H1 (cell line): ENCODE results near the gene BRICD5. TPM values are rescaled to one million over a fixed set of nuclear protein-coding genes. Genes with fewer than 3 reads are reported as not detected.

Experiments used
- CHD1 ChIP-seq: IDR thresholded peaks from 2 replicates; pipeline ENCODE4 v1.6.1; 2012; ENCODE audit warnings: low read depth, low read length, improper control_type of control experiment
- CHD7 ChIP-seq: fragments of 300-600 bp; sonication (generic); IDR thresholded peaks from 2 replicates; pipeline ENCODE4 v1.7.1; 2012; ENCODE audit warnings: low read length, moderate library complexity, mild to moderate bottlenecking, inconsistent platforms; ENCODE audit not compliant: insufficient replicate concordance
- EZH2 ChIP-seq: fragments of 200-600 bp; sonication (generic); IDR thresholded peaks from 2 replicates; pipeline ENCODE4 v1.7.1; 2012; ENCODE audit warnings: low read depth, mild to moderate bottlenecking, moderate library complexity, low read length, inconsistent platforms; ENCODE audit not compliant: severe bottlenecking
- FOSL1 ChIP-seq: IDR thresholded peaks from 2 replicates; pipeline ENCODE4 v1.6.1; 2011; ENCODE audit warnings: mild to moderate bottlenecking, low read depth, low read length, moderate library complexity; ENCODE audit not compliant: insufficient read depth
- HDAC2 ChIP-seq, 2 experiments: fragments of 300-600 bp in 1 of 2; sonication (generic) in 1 of 2; IDR thresholded peaks; 2 replicates each; pipeline ENCODE4 v1.6.1; 2011 to 2012; ENCODE audit warnings: low read depth in 2 of 2, low read length in 2 of 2, mild to moderate bottlenecking in 2 of 2, moderate library complexity in 2 of 2, borderline replicate concordance in 1 of 2, inconsistent platforms in 1 of 2
- POLR2A ChIP-seq, 2 experiments: IDR thresholded peaks; 1 replicate in 1 of 2; 2 replicates in 1 of 2; pipeline ENCODE4 v1.6.1; 2011; ENCODE audit warnings: low read depth in 2 of 2, low read length in 2 of 2, mild to moderate bottlenecking in 2 of 2; ENCODE audit errors: control extremely low read depth in 1 of 2
- RXRA ChIP-seq: IDR thresholded peaks from 2 replicates; pipeline ENCODE4 v1.6.1; 2011; ENCODE audit warnings: low read depth, mild to moderate bottlenecking, low read length, moderate library complexity; ENCODE audit not compliant: insufficient read depth
- SAP30 ChIP-seq: fragments of 300-600 bp; sonication (generic); IDR thresholded peaks from 2 replicates; pipeline ENCODE4 v1.7.1; 2012; ENCODE audit warnings: low read length, moderate library complexity, mild to moderate bottlenecking, inconsistent platforms; ENCODE audit not compliant: insufficient read depth, insufficient replicate concordance
- SRF ChIP-seq: IDR thresholded peaks from 2 replicates; pipeline ENCODE4 v1.6.1; 2011; ENCODE audit warnings: mild to moderate bottlenecking, low read depth, low read length, moderate library complexity
- TEAD4 ChIP-seq: IDR thresholded peaks from 2 replicates; pipeline ENCODE4 v1.6.1; 2012; ENCODE audit warnings: low read depth, low read length, inconsistent platforms, mixed read lengths
- USF2 ChIP-seq: IDR thresholded peaks from 2 replicates; pipeline ENCODE4 v1.6.1; 2011; ENCODE audit warnings: low read length, improper control_type of control experiment
- polyA plus RNA-seq, 7 experiments: library from polyadenylated mRNA; depleted of rRNA in 3 of 7; stranded (reverse) in 5 of 7; unstranded in 2 of 7; fragments of >200 nt in 5 of 7; fragments of 200-250 nt in 2 of 7; gene quantifications; 1 replicate in 5 of 7; 2 replicates in 1 of 7; 4 replicates in 1 of 7; pipeline versions ENCODE4 v1.2.1 to v1.2.3, GENCODE V29; 2011 to 2013; ENCODE audit warnings: missing spikeins in 2 of 7, mixed read lengths in 2 of 7
- total RNA-seq: library from RNA; stranded (reverse); fragmentation: NEBNext Ultra II Directional; extraction: Animal tissue kit (Norgen Biotek cat#: 25700); gene quantifications from 2 replicates; pipeline ENCODE4 v1.2.1, GENCODE V29; 2021

The BRICD5 gene
- total and polyA plus RNA-seq, 2 of the 8 experiments (the other 6 are each of a cell fraction or from before 2014, with no cell fraction given) = 8.5 to 14.2 TPM

DNA sequence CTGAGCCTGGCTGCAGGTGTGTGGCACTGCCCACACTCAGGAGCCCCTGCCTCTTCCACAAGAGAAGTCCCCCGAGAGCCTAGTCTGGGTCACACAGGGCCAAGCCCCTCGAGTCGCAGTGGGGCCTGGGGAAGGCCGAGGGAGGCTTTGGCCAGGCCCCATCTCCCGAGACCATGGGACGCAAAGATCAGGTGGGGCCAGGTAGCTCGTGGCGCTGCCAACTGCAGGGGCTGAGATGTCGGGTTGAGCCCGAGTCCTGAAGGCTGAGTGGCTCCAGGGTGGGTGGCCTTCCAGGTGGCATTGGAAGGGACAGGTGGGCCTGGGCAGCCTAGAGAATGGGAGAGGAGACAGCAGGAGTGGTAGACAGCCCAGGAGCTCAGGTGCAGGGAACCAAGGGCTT, 48.8 kb downstream of the BRICD5 start (continued):
- TF ChIP-seq CHD7 (no peak), CHD1 (no peak), EZH2 (no peak), POLR2A (IDR thresholded peaks at IDR 0.05; ENCODE audit: control extremely low read depth in 1 of 2, low read depth in 2 of 2, low read length in 2 of 2) (no peak), SAP30 (no peak), FOSL1 (no peak), USF2 (no peak), TEAD4 (no peak), RXRA (no peak), SRF (no peak), HDAC2 (IDR thresholded peaks at IDR 0.05; ENCODE audit: borderline replicate concordance in 1 of 2, low read depth in 2 of 2, low read length in 2 of 2) (no peak)
